Measurements from ENCODE around the gene TMEM81.

DNA sequence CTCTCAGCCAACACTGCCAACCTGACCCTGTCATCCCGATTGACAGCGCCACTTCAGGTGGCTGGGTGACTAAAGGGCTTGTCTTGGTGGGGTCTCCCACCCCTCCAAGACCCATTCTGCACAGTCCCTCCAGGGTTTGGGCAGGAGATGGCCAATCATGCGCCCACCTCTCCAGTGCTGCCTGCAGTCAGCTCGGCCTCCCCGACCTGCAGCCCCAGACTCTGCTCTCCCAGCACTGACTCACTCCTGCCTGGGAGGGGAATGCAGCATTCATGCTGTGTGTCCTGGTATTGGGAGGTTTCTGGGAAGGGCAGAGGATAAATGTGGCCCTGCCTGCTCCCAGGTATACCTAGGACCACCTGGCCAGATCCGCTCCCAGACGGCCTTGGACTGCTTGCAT, 9.7 kb downstream of the TMEM81 start:
- TF ChIP-seq, protein P1, sequence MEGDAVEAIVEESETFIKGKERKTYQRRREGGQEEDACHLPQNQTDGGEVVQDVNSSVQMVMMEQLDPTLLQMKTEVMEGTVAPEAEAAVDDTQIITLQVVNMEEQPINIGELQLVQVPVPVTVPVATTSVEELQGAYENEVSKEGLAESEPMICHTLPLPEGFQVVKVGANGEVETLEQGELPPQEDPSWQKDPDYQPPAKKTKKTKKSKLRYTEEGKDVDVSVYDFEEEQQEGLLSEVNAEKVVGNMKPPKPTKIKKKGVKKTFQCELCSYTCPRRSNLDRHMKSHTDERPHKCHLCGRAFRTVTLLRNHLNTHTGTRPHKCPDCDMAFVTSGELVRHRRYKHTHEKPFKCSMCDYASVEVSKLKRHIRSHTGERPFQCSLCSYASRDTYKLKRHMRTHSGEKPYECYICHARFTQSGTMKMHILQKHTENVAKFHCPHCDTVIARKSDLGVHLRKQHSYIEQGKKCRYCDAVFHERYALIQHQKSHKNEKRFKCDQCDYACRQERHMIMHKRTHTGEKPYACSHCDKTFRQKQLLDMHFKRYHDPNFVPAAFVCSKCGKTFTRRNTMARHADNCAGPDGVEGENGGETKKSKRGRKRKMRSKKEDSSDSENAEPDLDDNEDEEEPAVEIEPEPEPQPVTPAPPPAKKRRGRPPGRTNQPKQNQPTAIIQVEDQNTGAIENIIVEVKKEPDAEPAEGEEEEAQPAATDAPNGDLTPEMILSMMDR (conservative IDR thresholded peaks at IDR 0.05): no peak
- no peak for TF ChIP-seq EZH2 (IDR thresholded peaks at IDR 0.05; ENCODE audit: low read depth)

Data from PC-9 (cell line).